ENCODE measurements around the gene NCOR1. TPM values are rescaled to one million over a fixed set of nuclear protein-coding genes. Genes with fewer than 3 reads are reported as not detected.

The NCOR1 gene
- total RNA-seq, 1 experiment from 2014 or later = 127 TPM

GRCh38 chr17:16050844-16051243 lies 164.5 kb downstream of the NCOR1 start:
- Histone ChIP-seq H3K36me3 (ENCODE audit: low read depth, low read length) (peaks cover 41% of the 10 kb centered on the region), H2AFZ (ENCODE audit: low read length) (no peak overlapping the region), H3F3A (ENCODE audit: low read length, unreplicated experiment) (no peaks in the 10 kb centered on the region), H3K9me3 (ENCODE audit: low read length) (no peaks in the 10 kb centered on the region), H3K9me2 (replicated peaks; ENCODE audit: low read length) (no peaks in the 10 kb centered on the region), H3K4me3 (ENCODE audit: low read length) (no peak overlapping the region), H4K20me1 (ENCODE audit: low read length) (no peaks in the 10 kb centered on the region), H3K79me2 (ENCODE audit: low read length) (0 out of 2 replicates have a peak, but pooled peaks cover 4% of the 10 kb centered on the region), H3K4me2 (ENCODE audit: low read length) (no peak overlapping the region), H3K9ac (ENCODE audit: low read length) (no peak overlapping the region), H3K4me1 (ENCODE audit: insufficient read depth, low read length) (no peaks in the 10 kb centered on the region), H3K27ac (ENCODE audit: low read length) (no peak overlapping the region), H3K27me3 (ENCODE audit: low read length) (no peaks in the 10 kb centered on the region)
- no peak for TF ChIP-seq CTCF (conservative IDR thresholded peaks at IDR 0.05; ENCODE audit: low read depth, low read length)
- TF ChIP-seq EZH2 (IDR thresholded peaks at IDR 0.05; ENCODE audit: low read length, unreplicated experiment) = no peak
- no peak for TF ChIP-seq EZH2phosphoT487 (IDR thresholded peaks at IDR 0.05; ENCODE audit: borderline replicate concordance, low read length)
- CTCF ChIA-PET = no interaction called here
- POLR2A ChIA-PET (ENCODE audit: unreplicated experiment) = no interaction called here
- intact Hi-C loops (cut with micrococcal nuclease) = no loop called here
- no TSS peak for BruUV-seq (replicated peaks)
- no peak for ATAC-seq
- DNase-seq = no peak

GRCh38 chr17:16048811-16049449 lies 166.4 kb downstream of the NCOR1 start:
- no peak overlapping the region for H3K27ac ChIP-seq (ENCODE audit: low read length)
- H3K27me3 ChIP-seq (ENCODE audit: low read length) = no peaks in the 10 kb centered on the region
- H3K36me3 ChIP-seq (ENCODE audit: low read depth, low read length) = peaks cover 45% of the 10 kb centered on the region
- TF ChIP-seq CTCF (conservative IDR thresholded peaks at IDR 0.05; ENCODE audit: low read depth, low read length) (no peak), EZH2phosphoT487 (IDR thresholded peaks at IDR 0.05; ENCODE audit: borderline replicate concordance, low read length) (no peak), EZH2 (IDR thresholded peaks at IDR 0.05; ENCODE audit: low read length, unreplicated experiment) (no peak)
- no peaks in the 10 kb centered on the region for H3K9me2 ChIP-seq (replicated peaks; ENCODE audit: low read length)
- no peaks in the 10 kb centered on the region for H3K9me3 ChIP-seq (ENCODE audit: low read length)
- no peak overlapping the region for H3K4me2 ChIP-seq (ENCODE audit: low read length)
- no peak overlapping the region for H3K4me3 ChIP-seq (ENCODE audit: low read length)
- DNase-seq = no peak
- no peak overlapping the region for H3K9ac ChIP-seq (ENCODE audit: low read length)
- no peaks in the 10 kb centered on the region for H4K20me1 ChIP-seq (ENCODE audit: low read length)
- 0 out of 2 replicates have a peak, but pooled peaks cover 4% of the 10 kb centered on the region for H3K79me2 ChIP-seq (ENCODE audit: low read length)
- intact Hi-C loops (cut with micrococcal nuclease) = no loop called here
- H2AFZ ChIP-seq (ENCODE audit: low read length) = no peak overlapping the region
- no peaks in the 10 kb centered on the region for H3K4me1 ChIP-seq (ENCODE audit: insufficient read depth, low read length)
- ChIA-PET POLR2A (ENCODE audit: unreplicated experiment) (no interaction called here), CTCF (no interaction called here)
- no TSS peak for BruUV-seq (replicated peaks)
- no peaks in the 10 kb centered on the region for H3F3A ChIP-seq (ENCODE audit: low read length, unreplicated experiment)
- ATAC-seq = no peak

- Histone ChIP-seq H4K20me1 (ENCODE audit: low read length) (no peaks in the 10 kb centered on the region), H3K9ac (ENCODE audit: low read length) (no peak overlapping the region), H3F3A (ENCODE audit: low read length, unreplicated experiment) (no peaks in the 10 kb centered on the region), H3K27me3 (ENCODE audit: low read length) (no peaks in the 10 kb centered on the region), H3K9me3 (ENCODE audit: low read length) (no peaks in the 10 kb centered on the region), H3K9me2 (replicated peaks; ENCODE audit: low read length) (no peaks in the 10 kb centered on the region), H3K4me2 (ENCODE audit: low read length) (no peak overlapping the region), H3K36me3 (ENCODE audit: low read depth, low read length) (peaks cover 42% of the 10 kb centered on the region), H3K4me3 (ENCODE audit: low read length) (no peak overlapping the region), H2AFZ (ENCODE audit: low read length) (no peak overlapping the region), H3K27ac (ENCODE audit: low read length) (no peak overlapping the region), H3K4me1 (ENCODE audit: insufficient read depth, low read length) (no peaks in the 10 kb centered on the region), H3K79me2 (ENCODE audit: low read length) (no peaks in the 10 kb centered on the region)
- ATAC-seq (no peak), DNase-seq (no peak)
- no TSS peak for BruUV-seq (replicated peaks)
- CTCF ChIA-PET = no interaction called here
- intact Hi-C loops (cut with micrococcal nuclease) = no loop called here
- POLR2A ChIA-PET (ENCODE audit: unreplicated experiment) = no interaction called here
- TF ChIP-seq CTCF (conservative IDR thresholded peaks at IDR 0.05; ENCODE audit: low read depth, low read length) = no peak
Measured at GRCh38 chr17:16046966-16047365, 168.4 kb downstream of the NCOR1 start.

Data from PC-3 (cell line).